GM12891 (cell line): ENCODE measurements around the gene DCC.
"Not testable (repeated sequence)": the region's sequence is repeated elsewhere in the genome, so short reads cannot be mapped to it uniquely, and the experiment has no call there.

ENCODE experiments used
- DNase-seq: peaks from one replicate; pipeline ENCODE4 v3.0.0; 2011; ENCODE audit warnings: low spot score; ENCODE audit not compliant: insufficient read length
- FAIRE-seq: peaks from 2 replicates; lab custom pipeline; 2011; peaks lifted over from hg19 to GRCh38; lab: Jason Lieb, UNC
- PAX5 ChIP-seq: IDR thresholded peaks from 2 replicates; pipeline ENCODE4 v1.6.1; 2011; ENCODE audit warnings: low read length, moderate library complexity, mild to moderate bottlenecking; ENCODE audit not compliant: insufficient read depth, severe bottlenecking
- POLR2A ChIP-seq: IDR thresholded peaks from 2 replicates; pipeline ENCODE4 v1.6.1; 2011; ENCODE audit warnings: low read depth, low read length, control low read depth
- POLR2AphosphoS5 ChIP-seq: IDR thresholded peaks from 2 replicates; pipeline ENCODE4 v1.6.1; 2011; ENCODE audit warnings: low read depth, low read length, control low read depth
- POU2F2 ChIP-seq: IDR thresholded peaks from 2 replicates; pipeline ENCODE4 v1.6.1; 2011; ENCODE audit warnings: low read depth, mild to moderate bottlenecking, control low read depth, low read length, moderate library complexity
- SPI1 ChIP-seq: IDR thresholded peaks from 2 replicates; pipeline ENCODE4 v1.6.1; 2011; ENCODE audit warnings: low read depth, low read length, control low read depth
- TAF1 ChIP-seq: IDR thresholded peaks from 2 replicates; pipeline ENCODE4 v1.6.1; 2011; ENCODE audit warnings: low read depth, low read length, control low read depth

DCC gene

DNA sequence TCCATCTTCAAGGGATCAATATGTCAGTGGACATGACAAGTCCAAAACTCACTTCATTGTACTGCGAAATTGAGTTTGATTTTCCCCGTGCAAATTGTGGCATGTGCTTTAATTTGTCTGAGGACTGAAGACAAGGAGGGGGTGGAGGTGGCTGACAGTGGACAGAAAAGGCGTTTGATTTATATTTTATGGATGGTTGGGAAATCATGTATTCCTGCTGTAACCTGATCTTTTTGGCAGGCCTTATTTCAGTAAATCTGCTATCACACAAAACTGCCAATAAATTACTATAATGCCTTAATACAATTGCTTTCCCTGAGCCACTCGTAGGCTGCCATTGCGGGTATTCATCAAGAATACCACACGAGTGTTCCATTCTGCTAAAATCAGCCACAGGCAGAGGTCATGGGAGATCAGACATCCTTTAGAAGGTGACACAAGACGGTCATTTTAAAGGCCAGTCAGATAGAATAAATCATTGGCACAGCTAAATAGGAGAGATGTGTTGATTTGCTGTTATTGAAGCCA, 1164.0 kb downstream of the DCC start:
- TF ChIP-seq POLR2A: no peak
- TF ChIP-seq POLR2AphosphoS5: no peak
- TF ChIP-seq POU2F2: no peak
- TF ChIP-seq SPI1: no peak
- TF ChIP-seq PAX5: no peak
- TF ChIP-seq TAF1: no peak
- DNase-seq (no peak), FAIRE-seq (no peak)

GRCh38 chr18:53508529-53508928, 1168.5 kb downstream of the DCC start:
- FAIRE-seq: no peak
- DNase-seq: no peak
- TF ChIP-seq POLR2AphosphoS5 (no peak), PAX5 (no peak), TAF1 (no peak), POU2F2 (no peak), POLR2A (no peak), SPI1 (no peak)

GRCh38 chr18:53509886-53510285, 1169.9 kb downstream of the DCC start:
- DNase-seq: no peak
- TF ChIP-seq POLR2A: no peak
- no peak for TF ChIP-seq SPI1
- TF ChIP-seq POLR2AphosphoS5: no peak
- FAIRE-seq: no peak

GRCh38 chr18:53511725-53512124, 1171.7 kb downstream of the DCC start:
- not testable (repeated sequence) for FAIRE-seq, DNase-seq

- DNase-seq (no peak), FAIRE-seq (no peak)
- no peak for TF ChIP-seq POLR2AphosphoS5
- no peak for TF ChIP-seq SPI1
Measured at GRCh38 chr18:53521068-53521467, 1181.1 kb downstream of the DCC start.

DNA sequence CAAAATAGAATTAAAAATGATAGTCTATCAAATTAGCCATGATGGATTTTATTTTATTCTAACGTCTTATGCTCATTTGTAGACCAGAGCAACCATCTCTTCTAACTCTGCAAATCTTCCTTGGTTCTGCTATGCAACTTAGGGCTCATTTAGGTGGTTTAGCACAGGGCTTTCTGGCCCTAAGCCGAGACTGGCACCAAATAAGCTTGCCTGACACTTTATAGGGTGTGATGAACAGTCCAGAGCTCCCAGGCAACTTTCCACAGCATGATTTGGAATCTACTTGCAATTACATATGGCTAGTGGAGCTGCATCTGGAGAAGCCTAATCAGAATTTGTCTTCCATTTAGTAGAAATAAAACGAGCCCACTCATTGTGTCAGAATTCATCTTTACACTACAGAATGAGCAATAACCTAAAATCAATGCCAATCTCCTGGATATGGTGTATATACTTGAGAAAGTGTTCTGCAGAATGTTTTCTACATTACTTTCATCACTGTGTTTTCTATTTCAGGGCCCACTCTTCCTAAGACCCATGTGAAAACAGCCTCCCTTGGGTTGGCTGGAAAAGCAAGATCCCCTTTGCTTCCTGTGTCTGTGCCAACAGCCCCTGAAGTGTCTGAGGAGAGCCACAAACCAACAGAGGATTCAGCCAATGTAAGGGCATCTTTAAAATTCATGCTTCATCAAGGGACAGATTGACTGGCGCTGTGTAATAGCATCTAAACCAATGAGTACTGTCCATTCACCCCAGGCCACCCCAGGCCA, 1186.3 kb downstream of the DCC start:
- no peak for DNase-seq
- TF ChIP-seq PAX5: no peak
- no peak for TF ChIP-seq SPI1
- TF ChIP-seq POU2F2: no peak
- TF ChIP-seq TAF1: no peak
- no peak for TF ChIP-seq POLR2A
- no peak for TF ChIP-seq POLR2AphosphoS5
- FAIRE-seq: no peak

GRCh38 chr18:53527365-53527764, 1187.4 kb downstream of the DCC start:
- FAIRE-seq (no peak), DNase-seq (no peak)
- TF ChIP-seq PAX5: no peak
- TF ChIP-seq POU2F2: no peak
- TF ChIP-seq SPI1: no peak
- TF ChIP-seq POLR2A: no peak
- TF ChIP-seq TAF1: no peak
- TF ChIP-seq POLR2AphosphoS5: no peak

GRCh38 chr18:53531187-53531586, 1191.2 kb downstream of the DCC start:
- DNase-seq: no peak
- TF ChIP-seq PAX5: no peak
- no peak for TF ChIP-seq SPI1
- no peak for TF ChIP-seq TAF1
- no peak for TF ChIP-seq POLR2A
- TF ChIP-seq POLR2AphosphoS5: no peak
- TF ChIP-seq POU2F2: no peak
- FAIRE-seq: no peak

- TF ChIP-seq POLR2AphosphoS5: no peak
- TF ChIP-seq POLR2A: no peak
- TF ChIP-seq TAF1: no peak
- no peak for TF ChIP-seq POU2F2
- no peak for TF ChIP-seq SPI1
- TF ChIP-seq PAX5: no peak
- no peak for FAIRE-seq
- no peak for DNase-seq
Measured at GRCh38 chr18:53531896-53532295, 1191.9 kb downstream of the DCC start.

DNA sequence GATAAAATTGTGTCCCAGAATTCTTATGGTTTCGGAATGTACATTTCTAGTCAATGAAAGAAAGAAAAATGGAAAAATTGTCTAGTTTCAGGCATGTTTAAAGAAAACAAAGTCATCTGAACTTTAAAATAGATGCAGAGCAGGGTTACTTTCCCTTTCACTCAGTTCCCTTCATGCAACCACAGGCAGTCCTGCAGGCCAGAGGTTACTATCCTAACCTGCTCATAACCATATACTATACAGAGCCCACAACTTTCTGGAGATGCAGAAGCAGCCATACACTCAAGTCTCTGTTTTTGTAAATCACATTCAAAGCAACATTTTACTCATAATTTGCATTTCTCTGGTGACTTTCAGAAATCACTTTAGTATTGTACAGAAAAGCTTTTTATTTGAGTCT, 1194.2 kb downstream of the DCC start:
- TF ChIP-seq POU2F2 (no peak), TAF1 (no peak), POLR2A (no peak), SPI1 (no peak), PAX5 (no peak), POLR2AphosphoS5 (no peak)
- FAIRE-seq: no peak
- no peak for DNase-seq

DNA sequence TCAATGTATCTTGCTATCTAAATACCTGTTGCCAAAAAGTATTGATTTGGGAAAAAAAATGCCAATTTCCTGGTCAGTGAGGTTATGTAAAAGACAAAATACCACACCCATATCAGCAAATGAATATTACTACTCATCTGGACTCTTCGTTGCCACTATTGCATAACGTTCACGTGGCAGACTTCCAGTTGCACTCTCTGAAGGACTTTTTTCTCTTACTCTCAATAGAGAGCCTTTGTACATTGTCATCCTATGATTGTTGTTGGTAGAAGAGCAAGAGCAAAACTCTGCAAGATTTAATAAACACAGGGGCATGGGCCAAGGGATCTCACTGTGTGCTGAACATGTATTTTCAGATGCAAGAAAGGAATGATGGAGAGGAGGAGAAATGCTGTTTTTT, 1194.7 kb downstream of the DCC start:
- DNase-seq (no peak), FAIRE-seq (no peak)
- TF ChIP-seq POLR2AphosphoS5: no peak
- no peak for TF ChIP-seq SPI1
- TF ChIP-seq TAF1: no peak
- TF ChIP-seq POLR2A: no peak
- no peak for TF ChIP-seq PAX5
- no peak for TF ChIP-seq POU2F2
